Ishikawa (cell line): ENCODE data around the gene ANO4.

Experiments used
- CEBPB ChIP-seq: IDR thresholded peaks from 2 replicates; pipeline ENCODE4 v1.6.1; 2012
- CREB1 ChIP-seq: IDR thresholded peaks from 2 replicates; pipeline ENCODE4 v1.6.1; 2012; ENCODE audit warnings: low read depth
- EGR1 ChIP-seq: IDR thresholded peaks from 2 replicates; pipeline ENCODE4 v1.6.1; 2012
- EP300 ChIP-seq: IDR thresholded peaks from 2 replicates; pipeline ENCODE4 v1.6.1; 2012; ENCODE audit warnings: borderline replicate concordance
- FOXM1 ChIP-seq: IDR thresholded peaks from 2 replicates; pipeline ENCODE4 v1.6.1; 2012; ENCODE audit warnings: low read depth, borderline replicate concordance
- NFIC ChIP-seq: IDR thresholded peaks from 2 replicates; pipeline ENCODE4 v1.6.1; 2012
- RAD21 ChIP-seq: IDR thresholded peaks from 2 replicates; pipeline ENCODE4 v1.6.1; 2012; ENCODE audit warnings: low read depth
- REST ChIP-seq: IDR thresholded peaks from 2 replicates; pipeline ENCODE4 v1.6.1; 2012; ENCODE audit warnings: low read depth, mild to moderate bottlenecking
- TAF1 ChIP-seq: IDR thresholded peaks from 2 replicates; pipeline ENCODE4 v1.6.1; 2012; ENCODE audit warnings: low read depth, mild to moderate bottlenecking
- TCF12 ChIP-seq: IDR thresholded peaks from 2 replicates; pipeline ENCODE4 v1.6.1; 2012; ENCODE audit warnings: low read depth
- TEAD4 ChIP-seq: IDR thresholded peaks from 2 replicates; pipeline ENCODE4 v1.6.1; 2012
- YY1 ChIP-seq: IDR thresholded peaks from 2 replicates; pipeline ENCODE4 v1.6.1; 2012; ENCODE audit warnings: low read depth
- ZBTB7A ChIP-seq: IDR thresholded peaks from 2 replicates; pipeline ENCODE4 v1.6.1; 2012; ENCODE audit warnings: low read depth
- TF ChIP-seq, protein P1 (sequence below): IDR thresholded peaks from 2 replicates; pipeline ENCODE4 v1.6.1; 2012
- TF ChIP-seq, protein P2 (sequence below): IDR thresholded peaks from 2 replicates; pipeline ENCODE4 v1.6.1; 2012

ANO4 gene

DNA sequence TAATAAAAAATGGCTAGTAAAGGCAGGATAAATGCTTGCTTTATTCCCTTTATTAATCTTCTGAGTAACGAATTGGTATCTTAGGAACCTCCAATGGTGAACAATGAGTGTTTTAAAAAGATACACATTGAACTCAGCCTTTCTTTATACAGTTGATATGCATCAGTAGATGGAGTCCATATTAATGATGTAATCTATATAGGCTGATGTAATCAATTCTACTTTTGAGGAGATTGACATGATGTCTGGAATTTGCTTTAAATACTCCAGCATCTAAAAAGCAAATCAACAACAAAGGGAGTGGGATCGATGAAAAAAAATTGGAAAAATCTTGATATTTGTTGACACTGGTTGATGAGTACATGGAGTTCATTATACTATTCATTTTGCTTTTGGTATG lies 106.2 kb downstream of the ANO4 start:
- TF ChIP-seq, protein P1, sequence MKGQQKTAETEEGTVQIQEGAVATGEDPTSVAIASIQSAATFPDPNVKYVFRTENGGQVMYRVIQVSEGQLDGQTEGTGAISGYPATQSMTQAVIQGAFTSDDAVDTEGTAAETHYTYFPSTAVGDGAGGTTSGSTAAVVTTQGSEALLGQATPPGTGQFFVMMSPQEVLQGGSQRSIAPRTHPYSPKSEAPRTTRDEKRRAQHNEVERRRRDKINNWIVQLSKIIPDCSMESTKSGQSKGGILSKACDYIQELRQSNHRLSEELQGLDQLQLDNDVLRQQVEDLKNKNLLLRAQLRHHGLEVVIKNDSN, result no peak
- no peak for TF ChIP-seq RAD21
- TF ChIP-seq TAF1, result no peak
- no peak for TF ChIP-seq EP300
- TF ChIP-seq TCF12, result no peak
- no peak for TF ChIP-seq FOXM1
- TF ChIP-seq CEBPB, result no peak
- no peak for TF ChIP-seq TEAD4
- TF ChIP-seq CREB1, result no peak
- TF ChIP-seq REST, result no peak

DNA sequence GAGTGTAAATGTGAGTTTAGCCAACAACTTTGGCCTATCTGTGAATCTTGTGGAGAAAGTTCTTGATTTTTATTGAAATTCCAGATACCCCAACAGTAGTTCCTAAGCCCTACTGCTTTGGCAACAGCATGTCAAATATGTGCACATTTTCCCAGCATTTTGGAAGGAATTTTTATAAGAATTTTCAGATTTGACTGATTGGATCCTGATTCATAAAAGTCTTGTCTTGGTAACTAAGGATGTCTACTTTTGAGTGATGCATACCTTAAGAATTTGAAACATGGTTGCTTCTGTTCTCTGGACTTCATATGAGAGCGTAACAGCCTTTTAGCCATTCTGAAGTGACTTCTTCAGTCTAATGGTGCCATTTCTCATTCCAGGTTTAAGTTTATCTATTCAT lies 106.7 kb downstream of the ANO4 start:
- no peak for TF ChIP-seq NFIC
- TF ChIP-seq, protein P1, result no peak
- TF ChIP-seq RAD21, result no peak
- no peak for TF ChIP-seq CEBPB
- TF ChIP-seq TCF12, result no peak
- TF ChIP-seq CREB1, result no peak
- no peak for TF ChIP-seq TAF1
- no peak for TF ChIP-seq ZBTB7A
- TF ChIP-seq, protein P2, sequence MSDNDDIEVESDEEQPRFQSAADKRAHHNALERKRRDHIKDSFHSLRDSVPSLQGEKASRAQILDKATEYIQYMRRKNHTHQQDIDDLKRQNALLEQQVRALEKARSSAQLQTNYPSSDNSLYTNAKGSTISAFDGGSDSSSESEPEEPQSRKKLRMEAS, result no peak
- TF ChIP-seq FOXM1, result no peak
- no peak for TF ChIP-seq EGR1
- TF ChIP-seq EP300, result no peak
- no peak for TF ChIP-seq TEAD4
- no peak for TF ChIP-seq YY1
- TF ChIP-seq REST, result no peak

DNA sequence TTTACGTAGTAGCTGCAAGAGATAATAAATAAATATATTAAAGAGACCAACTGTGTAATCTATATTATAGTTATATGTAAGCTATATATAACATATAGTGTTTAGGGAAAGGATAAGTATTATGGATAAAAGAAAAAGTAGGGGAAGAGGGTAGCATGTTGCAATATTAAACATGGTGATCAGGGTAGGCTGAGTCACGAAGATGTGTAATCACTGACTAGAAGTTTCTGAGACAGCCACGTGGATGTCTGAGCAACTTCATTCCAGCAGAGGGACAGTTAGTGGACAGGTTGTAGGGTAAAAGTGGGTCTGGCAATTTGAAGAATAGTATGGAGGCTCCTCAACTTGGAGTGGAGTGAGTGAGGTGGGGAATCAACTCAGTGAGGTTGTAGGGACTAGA lies 109.7 kb downstream of the ANO4 start:
- no peak for TF ChIP-seq YY1
- TF ChIP-seq, protein P2, result no peak
- TF ChIP-seq, protein P1, result no peak
- no peak for TF ChIP-seq NFIC
- no peak for TF ChIP-seq REST
- no peak for TF ChIP-seq TCF12
- TF ChIP-seq EP300, result no peak
- TF ChIP-seq EGR1, result no peak
- no peak for TF ChIP-seq TEAD4
- TF ChIP-seq ZBTB7A, result no peak
- TF ChIP-seq RAD21, result no peak
- no peak for TF ChIP-seq TAF1
- TF ChIP-seq CREB1, result no peak
- no peak for TF ChIP-seq FOXM1
- TF ChIP-seq CEBPB, result no peak

DNA sequence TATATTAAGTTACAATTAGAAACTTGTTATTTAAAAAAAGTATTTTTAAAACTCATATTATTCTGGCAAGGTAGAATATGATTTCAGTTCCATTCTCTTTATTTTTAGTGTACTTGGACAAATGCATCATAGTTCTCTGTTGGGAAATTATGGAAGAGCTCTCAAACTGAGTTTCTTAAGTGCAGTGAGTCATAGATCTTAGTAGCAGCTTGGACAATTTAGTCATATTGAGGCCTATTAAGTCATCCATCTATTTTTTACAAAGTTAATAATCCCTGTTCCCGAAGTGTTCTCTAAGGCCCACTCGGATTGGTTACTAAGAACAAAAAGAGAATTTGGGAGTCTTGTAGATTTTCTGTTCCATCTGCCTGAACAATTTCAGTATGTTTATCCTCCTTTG lies 113.9 kb downstream of the ANO4 start:
- TF ChIP-seq EGR1 (no peak), TAF1 (no peak), FOXM1 (no peak), YY1 (no peak), NFIC (no peak), CEBPB (no peak), TCF12 (no peak), TEAD4 (no peak), EP300 (no peak), ZBTB7A (no peak), REST (no peak)
- TF ChIP-seq, protein P2, result no peak
- TF ChIP-seq, protein P1, result no peak
